ENCODE results near the gene P4HB. TPM values are rescaled to one million over a fixed set of nuclear protein-coding genes. Genes with fewer than 3 reads are reported as not detected.

Gene P4HB
- total RNA-seq, 1 donor from 2014 or later: 462 TPM

- no peak for DNase-seq
- no peak for TF ChIP-seq CTCF (IDR thresholded peaks at IDR 0.05)
- H3K4me3 ChIP-seq: no peak overlapping the region
- no peaks in the 10 kb centered on the region for H3K27me3 ChIP-seq
- peaks cover 13% of the 10 kb centered on the region for H3K4me1 ChIP-seq
- intact Hi-C loops (cut with DNase I): no loop called here
- H3K9me3 ChIP-seq: no peaks in the 10 kb centered on the region
- ATAC-seq: no peak
- H3K27ac ChIP-seq: no peak overlapping the region
- no peaks in the 10 kb centered on the region for H3K36me3 ChIP-seq
Measured at GRCh38 chr17:81828656-81829055, 31.7 kb downstream of the P4HB start.

DNA sequence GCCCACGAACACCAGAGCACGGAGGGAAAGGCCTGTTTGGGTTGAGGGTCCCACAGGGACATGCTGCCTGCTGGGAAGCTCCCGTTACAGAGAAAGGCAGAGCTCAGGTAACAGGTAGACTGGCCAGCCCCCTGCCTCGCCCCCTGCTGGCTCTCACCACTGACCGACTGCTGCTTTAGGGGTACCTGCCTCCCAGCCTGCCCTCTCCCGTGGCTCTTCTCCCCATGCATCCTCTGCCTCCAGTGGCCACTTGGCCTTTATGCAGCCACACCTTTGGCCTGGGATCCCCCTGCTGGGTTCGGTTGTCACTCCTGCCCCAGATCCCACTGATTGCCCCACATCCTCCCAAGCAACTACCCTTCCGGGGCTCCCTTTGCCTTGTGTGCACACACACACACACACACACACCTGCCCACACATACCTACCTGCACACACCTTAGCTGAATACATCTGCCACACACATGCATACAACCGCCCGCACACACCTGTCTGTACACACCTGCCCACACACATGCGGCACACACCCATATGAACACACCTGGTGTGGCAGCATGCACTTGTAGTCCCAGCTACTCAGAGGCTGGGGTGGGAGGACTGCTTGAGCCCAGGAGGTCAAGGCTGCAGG, 34.4 kb downstream of the P4HB start:
- Histone ChIP-seq H3K36me3 (no peaks in the 10 kb centered on the region), H3K4me1 (peaks cover 12% of the 10 kb centered on the region), H3K27ac (no peak overlapping the region), H3K9me3 (no peaks in the 10 kb centered on the region), H3K4me3 (no peak overlapping the region), H3K27me3 (no peaks in the 10 kb centered on the region)
- no peak for ATAC-seq
- TF ChIP-seq CTCF (IDR thresholded peaks at IDR 0.05): no peak
- no peak for DNase-seq
- intact Hi-C loops (cut with DNase I): no loop called here

- Histone ChIP-seq H3K9me3 (no peaks in the 10 kb centered on the region), H3K4me1 (peaks cover 12% of the 10 kb centered on the region), H3K4me3 (no peak overlapping the region), H3K36me3 (no peaks in the 10 kb centered on the region), H3K27me3 (no peaks in the 10 kb centered on the region), H3K27ac (no peak overlapping the region)
- TF ChIP-seq CTCF (IDR thresholded peaks at IDR 0.05): no peak
- intact Hi-C loops (cut with DNase I): no loop called here
- ATAC-seq (no peak), DNase-seq (no peak)
Measured at GRCh38 chr17:81824595-81824994, 35.7 kb downstream of the P4HB start.

DNA sequence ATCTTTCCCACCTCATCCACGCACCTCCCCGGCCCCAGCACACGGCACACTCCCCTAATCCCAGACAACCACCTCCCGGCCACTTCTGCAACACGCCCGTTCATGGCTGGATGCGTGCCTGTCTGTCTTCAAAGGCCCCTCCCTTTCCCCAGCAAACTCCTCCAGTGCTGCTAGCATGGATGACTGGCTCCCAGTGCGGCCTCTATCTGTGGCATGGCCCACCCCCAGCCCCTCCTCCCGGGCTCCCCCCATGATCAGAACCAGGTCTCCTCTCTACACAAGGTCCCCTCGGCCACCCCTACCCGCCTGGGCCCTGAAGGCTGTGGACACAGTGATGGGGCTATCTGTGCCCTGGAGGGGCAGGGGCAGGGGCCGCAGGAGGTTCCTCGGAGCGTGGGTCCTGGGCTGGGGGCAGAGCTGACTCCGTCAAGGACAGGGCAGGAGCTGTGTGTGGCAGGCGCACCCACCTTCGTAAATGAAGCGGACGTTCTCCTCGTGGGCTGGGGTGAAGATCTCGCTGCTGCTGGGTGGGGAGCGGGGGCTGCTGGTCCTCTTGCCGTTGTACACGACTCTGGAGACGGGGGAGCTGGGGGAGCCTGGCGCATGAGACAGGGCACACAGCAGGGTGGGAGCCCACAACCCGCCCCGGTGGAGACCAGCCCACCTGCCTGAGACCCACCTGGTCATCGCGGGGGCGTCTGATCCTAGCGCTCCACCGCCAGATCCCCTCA, 36.4 kb downstream of the P4HB start:
- no peaks in the 10 kb centered on the region for H3K9me3 ChIP-seq
- TF ChIP-seq CTCF (IDR thresholded peaks at IDR 0.05): no peak
- peaks cover 12% of the 10 kb centered on the region for H3K4me1 ChIP-seq
- no peak overlapping the region for H3K27ac ChIP-seq
- intact Hi-C loops (cut with DNase I): no loop called here
- no peaks in the 10 kb centered on the region for H3K36me3 ChIP-seq
- H3K4me3 ChIP-seq: no peak overlapping the region
- no peak for ATAC-seq
- DNase-seq: no peak
- H3K27me3 ChIP-seq: no peaks in the 10 kb centered on the region

GRCh38 chr17:81822996-81823819, 37.1 kb downstream of the P4HB start:
- no peak for ATAC-seq
- Histone ChIP-seq H3K9me3 (no peaks in the 10 kb centered on the region), H3K27ac (no peak overlapping the region), H3K4me1 (peaks cover 12% of the 10 kb centered on the region), H3K27me3 (no peaks in the 10 kb centered on the region), H3K36me3 (no peaks in the 10 kb centered on the region), H3K4me3 (no peak overlapping the region)
- DNase-seq: no peak
- intact Hi-C loops (cut with DNase I): no loop called here
- TF ChIP-seq CTCF (IDR thresholded peaks at IDR 0.05): no peak
